Measurements from ENCODE around the gene CBX8.

- TF ChIP-seq, protein P1, sequence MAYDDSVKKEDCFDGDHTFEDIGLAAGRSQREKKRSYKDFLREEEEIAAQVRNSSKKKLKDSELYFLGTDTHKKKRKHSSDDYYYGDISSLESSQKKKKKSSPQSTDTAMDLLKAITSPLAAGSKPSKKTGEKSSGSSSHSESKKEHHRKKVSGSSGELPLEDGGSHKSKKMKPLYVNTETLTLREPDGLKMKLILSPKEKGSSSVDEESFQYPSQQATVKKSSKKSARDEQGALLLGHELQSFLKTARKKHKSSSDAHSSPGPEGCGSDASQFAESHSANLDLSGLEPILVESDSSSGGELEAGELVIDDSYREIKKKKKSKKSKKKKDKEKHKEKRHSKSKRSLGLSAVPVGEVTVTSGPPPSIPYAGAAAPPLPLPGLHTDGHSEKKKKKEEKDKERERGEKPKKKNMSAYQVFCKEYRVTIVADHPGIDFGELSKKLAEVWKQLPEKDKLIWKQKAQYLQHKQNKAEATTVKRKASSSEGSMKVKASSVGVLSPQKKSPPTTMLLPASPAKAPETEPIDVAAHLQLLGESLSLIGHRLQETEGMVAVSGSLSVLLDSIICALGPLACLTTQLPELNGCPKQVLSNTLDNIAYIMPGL (CRISPR knock-in tag; IDR thresholded peaks at IDR 0.05; ENCODE audit: borderline replicate concordance): no peak
- TF ChIP-seq JUNB (IDR thresholded peaks at IDR 0.05) (no peak), POLR2A (IDR thresholded peaks at IDR 0.05; ENCODE audit: low read length) (no peak), NFE2L2 (conservative IDR thresholded peaks at IDR 0.05; ENCODE audit: low read length) (no peak), ESRRA (IDR thresholded peaks at IDR 0.05; ENCODE audit: borderline replicate concordance, low read length) (no peak)
- TF ChIP-seq, protein P2, sequence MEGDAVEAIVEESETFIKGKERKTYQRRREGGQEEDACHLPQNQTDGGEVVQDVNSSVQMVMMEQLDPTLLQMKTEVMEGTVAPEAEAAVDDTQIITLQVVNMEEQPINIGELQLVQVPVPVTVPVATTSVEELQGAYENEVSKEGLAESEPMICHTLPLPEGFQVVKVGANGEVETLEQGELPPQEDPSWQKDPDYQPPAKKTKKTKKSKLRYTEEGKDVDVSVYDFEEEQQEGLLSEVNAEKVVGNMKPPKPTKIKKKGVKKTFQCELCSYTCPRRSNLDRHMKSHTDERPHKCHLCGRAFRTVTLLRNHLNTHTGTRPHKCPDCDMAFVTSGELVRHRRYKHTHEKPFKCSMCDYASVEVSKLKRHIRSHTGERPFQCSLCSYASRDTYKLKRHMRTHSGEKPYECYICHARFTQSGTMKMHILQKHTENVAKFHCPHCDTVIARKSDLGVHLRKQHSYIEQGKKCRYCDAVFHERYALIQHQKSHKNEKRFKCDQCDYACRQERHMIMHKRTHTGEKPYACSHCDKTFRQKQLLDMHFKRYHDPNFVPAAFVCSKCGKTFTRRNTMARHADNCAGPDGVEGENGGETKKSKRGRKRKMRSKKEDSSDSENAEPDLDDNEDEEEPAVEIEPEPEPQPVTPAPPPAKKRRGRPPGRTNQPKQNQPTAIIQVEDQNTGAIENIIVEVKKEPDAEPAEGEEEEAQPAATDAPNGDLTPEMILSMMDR (IDR thresholded peaks at IDR 0.05): no peak
- TF ChIP-seq, protein P3, sequence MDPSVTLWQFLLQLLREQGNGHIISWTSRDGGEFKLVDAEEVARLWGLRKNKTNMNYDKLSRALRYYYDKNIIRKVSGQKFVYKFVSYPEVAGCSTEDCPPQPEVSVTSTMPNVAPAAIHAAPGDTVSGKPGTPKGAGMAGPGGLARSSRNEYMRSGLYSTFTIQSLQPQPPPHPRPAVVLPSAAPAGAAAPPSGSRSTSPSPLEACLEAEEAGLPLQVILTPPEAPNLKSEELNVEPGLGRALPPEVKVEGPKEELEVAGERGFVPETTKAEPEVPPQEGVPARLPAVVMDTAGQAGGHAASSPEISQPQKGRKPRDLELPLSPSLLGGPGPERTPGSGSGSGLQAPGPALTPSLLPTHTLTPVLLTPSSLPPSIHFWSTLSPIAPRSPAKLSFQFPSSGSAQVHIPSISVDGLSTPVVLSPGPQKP (IDR thresholded peaks at IDR 0.05; ENCODE audit: low read depth, low read length): no peak
Observed at GRCh38 chr17:79833110-79833450, 36.2 kb upstream of the CBX8 start.
